Eye (tissue), 1 donor: ENCODE measurements around the gene AIPL1.

Source experiments
- DNase-seq: peaks from one replicate; pipeline ENCODE4 v3.0.0-alpha.2; 2015

AIPL1 gene

DNA sequence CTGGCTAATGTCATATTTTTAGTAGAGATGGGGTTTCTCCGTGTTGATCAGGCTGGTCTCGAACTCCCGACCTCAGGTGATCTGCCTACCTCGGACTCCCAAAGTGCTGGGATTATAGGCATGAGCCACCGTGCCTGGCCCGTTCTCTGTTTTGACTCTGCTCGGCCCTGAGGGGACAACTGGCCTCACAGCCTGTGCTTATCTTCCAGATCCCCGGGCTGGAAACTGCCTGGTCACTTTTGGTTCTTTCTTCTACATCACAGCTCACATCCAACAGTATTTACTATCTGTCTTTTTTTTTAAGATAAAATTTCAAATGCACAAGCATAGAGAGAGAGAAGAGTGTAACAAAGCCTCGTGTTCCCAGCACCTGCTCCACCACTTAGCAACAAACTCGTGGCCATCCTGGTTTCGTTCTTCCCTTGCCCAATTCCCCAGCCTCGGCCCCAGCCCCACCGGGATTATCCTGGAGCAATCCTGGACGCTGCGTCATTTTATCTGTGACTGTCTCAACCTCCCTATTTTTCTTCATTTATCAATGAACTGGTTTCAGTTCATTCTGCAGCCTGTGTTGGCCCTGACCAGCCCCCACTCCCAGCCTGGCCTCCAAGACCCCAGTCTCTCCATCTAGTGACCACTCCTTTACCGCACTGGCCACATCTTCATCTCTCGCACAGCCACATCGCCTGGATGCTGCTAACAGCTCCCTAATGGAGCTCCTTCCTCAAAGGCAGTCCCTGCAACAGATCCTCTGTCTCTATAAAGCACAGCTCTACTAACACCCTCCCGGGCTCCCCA is 30.5 kb upstream of the AIPL1 start:
- DNase-seq: no peak

DNA sequence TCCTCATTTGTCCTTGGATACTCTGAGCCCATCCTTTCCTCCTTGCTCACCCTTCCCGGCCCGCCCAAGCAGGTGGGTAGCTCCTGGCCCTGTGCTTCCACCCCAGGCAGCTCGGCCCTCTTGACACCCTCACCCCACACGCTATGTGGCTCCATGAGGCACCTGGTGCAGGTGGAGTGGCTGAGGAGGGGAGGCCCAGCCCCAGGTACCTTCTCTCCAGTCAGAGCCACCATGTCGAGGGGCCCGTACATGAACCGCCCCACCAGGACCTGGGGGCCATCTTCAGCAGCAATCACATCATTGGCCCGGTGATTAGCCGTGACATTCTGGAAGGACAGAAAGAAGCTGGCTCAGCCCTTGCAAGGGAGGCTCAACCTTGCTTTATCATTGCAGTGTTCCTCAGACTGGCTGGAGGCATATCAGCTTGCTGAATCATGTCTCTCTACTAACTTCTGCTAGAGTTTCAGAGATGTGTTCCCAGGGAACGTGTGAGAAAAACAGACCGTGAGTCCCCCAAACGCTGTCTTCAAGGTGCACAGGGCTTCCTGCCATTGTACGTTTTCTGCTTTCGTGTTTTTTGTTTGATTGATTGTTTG is 29.6 kb upstream of the AIPL1 start:
- DNase-seq: no peak

DNA sequence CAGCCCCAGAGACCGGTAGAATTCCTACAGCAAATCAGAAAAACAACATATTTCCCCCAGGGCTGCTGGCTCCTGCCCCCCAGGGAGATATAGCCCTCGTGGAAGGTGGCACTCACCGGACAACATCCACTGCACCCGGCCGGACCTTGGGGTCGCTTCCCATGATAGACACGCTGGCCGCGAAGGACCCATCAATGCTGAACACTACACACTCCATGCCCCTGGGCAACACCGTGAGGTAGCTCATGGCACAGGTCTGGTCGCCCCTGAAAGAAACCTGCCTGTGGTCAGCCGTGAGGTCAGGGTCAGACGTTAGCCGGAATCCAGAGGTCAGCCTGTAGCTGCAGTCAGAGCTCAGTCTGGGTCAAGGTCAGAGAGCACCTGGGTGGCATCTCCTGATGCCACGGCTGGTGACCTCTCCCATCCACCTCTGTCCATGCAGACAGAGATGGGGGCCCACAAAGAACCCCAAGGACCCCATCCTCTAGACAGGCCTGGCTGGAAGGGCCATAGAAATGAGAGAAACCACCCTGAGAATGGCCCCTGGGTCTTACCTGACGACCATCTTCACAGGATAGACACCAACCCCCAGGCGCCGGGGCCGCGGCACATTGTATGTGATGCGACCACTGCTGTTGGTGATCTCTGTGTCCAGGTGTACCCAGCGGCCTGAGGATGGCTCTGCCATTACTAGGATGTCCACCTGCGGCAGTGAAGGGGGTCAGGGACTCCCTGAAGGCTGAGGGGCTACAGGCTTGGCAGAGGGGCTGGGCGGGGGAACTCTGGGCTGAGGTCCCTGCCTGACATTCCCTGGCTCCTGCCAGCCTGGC is 28.9 kb upstream of the AIPL1 start:
- no peak for DNase-seq

DNA sequence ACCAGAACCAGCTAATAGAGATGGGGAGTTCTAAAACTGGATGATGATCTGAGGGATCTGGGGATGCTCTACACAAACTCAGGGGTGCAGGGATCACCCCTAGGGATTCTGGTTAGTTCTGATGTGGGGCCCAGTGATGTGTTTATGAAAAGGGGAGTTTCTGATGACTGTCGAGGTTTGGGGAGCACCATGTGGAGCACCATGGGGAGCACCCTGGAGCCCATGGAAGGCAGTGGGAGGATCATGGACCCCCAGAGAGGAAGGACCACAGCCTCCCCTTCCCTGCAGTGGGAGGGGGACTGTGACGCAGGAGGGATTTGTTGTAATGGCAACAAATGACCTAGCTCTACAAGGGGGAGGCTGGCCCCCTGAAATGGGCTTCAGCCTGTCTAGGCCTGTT is 27.8 kb upstream of the AIPL1 start:
- no peak for DNase-seq

DNA sequence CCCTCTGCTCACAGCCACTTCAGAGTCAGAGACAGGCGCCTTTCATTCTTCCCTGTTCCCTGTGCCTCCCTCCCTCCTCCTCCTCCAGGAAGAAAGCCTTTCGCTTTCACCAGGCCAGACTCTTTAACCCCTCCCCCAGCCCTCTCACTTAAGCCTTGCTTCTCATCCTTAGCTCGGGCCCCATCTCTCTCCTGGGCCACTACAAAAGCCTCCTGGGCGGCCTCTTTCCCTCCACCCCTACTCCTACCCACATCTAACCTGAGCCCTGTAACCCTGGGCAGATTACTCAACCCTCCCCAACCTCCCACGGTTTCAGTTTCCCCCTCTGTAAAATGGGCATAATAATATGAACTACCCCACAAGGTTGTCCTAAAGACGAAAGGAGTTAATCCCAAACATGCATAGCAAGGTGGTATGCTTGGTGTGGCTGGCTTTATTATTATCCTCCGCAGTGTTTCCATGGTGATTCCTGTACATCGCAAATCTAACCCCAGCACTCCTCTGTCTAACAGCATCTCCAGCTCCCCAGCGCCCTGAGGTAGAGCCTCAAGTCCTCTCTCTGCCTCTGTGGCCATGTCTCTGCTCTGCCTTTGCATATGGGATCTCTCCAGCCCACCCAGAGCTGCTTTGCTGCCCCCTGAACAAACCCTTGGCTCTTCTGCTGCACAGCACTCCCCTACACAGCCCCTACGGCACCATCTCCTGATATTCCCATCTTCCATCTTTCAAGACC is 27.0 kb upstream of the AIPL1 start:
- DNase-seq: no peak

DNA sequence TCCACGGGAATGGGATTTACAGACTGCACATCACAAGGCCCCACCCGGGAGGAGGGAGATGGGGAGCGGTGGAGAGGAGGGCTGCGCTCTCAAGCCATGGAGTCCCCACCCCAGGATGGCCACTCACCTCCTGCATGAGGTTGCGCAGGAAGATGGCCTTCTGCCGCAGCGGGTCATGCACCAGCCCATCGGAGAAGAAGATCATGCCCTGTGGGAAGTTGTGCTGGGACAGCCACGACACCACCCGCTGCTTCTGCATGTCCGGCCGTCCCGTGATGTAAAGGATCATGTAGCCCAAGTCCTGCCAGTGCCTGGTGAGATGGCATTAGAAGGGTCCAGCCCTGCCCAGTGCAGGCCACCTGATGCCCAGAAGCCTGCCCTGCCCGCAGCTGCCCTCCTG is 26.3 kb upstream of the AIPL1 start:
- DNase-seq: no peak

DNA sequence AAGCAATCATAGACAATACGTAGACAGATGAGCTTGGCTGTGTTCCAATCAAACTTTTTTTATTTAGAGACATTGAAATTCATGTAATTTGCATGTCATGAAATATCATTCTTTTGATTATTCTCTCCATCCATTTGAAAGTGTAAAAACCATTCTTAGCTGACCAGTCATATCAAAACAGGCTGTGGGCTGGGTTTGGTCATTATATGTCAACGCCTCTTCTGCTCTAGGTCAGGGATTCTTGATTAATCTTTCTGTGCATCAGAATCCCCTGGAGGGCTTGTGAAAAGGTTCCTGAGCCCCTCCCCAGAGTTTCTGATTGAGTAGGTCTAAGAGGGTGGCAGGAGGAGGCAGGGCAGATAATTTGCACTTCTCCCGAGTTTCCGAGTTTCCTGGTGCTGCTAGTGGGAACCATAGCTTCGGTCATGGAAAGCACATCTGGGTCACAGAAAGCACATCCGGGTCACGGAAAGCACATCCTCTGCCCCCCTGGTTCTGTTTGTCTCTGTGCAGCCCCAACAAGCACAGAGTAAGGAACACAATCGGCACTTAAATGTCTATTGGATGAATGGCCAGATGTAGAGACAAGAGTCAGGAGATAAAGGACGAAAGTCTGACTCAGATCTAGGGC is 25.7 kb upstream of the AIPL1 start:
- DNase-seq: no peak

DNA sequence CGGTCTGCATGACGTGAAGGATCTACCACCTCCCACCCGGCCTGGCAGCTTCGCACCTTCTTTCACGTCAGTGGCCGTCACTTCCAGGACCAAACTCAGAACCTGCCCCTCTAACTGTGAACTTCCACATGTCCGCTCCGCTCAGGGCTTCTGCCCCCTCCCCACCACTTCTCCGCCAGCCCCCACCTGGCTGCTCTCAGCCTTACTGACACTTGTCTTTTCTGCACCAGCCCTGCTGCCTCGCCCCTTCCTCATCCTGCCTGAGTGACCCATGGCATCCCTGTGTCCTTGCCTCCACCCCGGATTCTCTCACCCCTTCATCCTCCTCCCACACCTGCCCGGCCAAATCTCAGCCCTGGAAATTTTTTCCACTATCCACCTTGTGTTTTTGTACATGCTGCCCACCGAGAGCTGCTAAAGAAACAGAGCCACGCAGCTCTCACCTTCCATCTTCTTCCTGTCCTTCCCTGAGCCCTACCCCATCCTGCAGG is 23.6 kb upstream of the AIPL1 start:
- no peak for DNase-seq

DNA sequence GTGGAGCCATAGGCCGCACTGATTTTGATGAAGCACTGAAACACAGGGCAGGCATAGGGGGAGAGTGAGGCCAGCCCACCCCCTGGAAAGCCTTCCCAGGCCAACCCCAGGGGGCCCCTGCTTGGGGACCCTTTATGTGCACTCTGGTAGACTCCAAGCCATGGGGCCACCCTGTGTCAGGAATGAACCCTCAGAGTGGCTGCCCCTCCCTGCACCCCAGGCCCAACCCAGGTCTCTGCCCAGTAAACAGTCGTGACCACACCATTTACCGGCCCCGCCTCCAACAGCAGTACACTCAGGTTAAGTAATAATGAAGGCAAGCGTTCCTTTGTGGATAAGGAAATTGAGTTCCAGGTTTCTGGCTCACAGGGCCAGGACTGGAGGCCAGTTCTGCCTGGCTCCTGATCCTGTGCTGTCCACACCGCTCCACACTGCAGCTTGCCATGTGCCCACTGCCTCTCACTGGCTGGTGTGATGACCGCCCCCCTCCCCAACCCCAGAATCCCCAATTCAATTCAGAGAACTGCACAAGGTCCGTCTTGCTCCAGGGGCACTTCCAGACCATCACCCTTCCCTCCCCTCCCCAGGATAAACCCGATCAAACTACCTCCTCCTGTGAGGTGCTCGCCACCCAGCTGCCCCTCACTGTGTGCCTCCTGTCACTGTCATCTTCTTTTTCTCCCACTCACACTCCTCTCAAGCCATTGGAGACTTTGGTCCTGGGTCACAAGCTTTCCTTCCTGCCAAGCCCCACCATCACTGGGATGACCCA is 23.0 kb upstream of the AIPL1 start:
- no peak for DNase-seq

DNA sequence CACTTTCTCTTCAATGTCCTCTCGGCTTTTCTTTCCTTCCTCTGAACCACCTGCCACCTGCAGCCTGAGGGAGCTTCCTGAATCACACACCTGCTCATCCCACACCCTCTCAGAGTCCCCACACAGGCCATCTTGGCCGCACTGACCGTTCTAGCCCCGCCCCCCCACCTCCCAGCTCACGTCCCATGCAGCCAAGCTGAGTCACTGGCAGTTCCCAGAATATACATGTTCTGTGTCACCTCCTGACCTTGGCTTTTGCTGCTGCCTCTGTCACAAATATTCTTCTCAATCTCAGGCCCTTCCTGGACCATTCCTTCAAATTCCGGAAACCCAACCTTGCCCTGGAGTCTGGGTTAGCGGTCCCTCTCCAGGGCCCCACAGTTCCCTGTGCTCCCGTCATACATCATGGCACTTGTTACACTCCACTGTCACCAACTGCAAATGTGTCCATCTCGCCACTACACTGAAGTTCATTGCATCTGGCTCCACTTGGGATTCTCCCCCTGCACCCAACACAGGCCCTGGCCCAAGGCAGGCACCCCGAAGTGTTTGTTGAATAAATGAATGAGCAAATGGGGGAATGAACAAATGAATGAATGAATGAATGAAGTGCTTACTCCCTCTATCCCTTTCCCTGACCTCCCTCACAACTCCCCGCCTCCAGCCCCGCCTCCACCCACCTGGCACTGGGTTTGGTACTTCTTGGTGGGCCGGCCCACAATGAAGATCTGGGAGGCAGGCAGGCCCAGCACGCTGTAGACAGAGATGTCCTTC is 22.2 kb upstream of the AIPL1 start:
- no peak for DNase-seq

DNA sequence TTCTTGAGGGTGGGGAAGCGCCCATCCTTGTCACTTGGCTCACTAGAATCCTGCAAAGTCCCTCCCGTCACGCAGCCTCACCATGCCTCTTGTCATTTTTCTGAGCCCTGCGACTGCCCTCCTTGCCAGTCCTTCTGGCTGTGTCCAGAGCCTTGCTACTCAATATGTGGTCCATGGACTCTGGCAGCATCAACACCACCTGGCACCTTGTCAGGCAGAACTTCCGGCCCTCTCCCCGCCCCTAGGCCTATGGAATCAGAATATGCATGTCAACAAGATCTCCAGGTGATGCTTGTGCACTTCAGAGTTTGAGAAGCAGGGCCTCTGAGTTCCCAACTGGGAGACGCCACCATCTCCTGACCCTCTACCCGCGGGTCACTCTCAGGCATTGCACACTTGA is 21.4 kb upstream of the AIPL1 start:
- no peak for DNase-seq

DNA sequence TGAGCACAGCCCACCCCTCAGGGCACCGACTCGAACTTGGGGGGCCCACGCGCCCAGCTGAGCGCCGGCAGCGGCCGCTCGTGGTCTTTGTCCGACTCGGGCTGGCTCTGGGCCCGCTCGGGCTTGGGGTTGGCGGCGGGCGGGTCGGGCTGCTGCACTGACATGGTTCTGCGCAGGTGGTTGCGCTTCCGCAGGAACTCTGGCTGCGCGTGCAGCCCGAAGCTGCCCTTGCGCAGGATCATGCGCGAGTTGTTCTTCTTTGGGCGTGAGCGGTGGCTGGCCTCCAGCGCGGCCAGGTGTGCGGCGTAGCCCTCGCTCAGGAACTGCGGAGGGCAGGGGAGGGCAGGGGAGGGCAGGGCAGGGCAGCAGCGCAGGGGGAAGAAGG is 20.4 kb upstream of the AIPL1 start:
- peak; percentile 80 for DNase-seq

DNA sequence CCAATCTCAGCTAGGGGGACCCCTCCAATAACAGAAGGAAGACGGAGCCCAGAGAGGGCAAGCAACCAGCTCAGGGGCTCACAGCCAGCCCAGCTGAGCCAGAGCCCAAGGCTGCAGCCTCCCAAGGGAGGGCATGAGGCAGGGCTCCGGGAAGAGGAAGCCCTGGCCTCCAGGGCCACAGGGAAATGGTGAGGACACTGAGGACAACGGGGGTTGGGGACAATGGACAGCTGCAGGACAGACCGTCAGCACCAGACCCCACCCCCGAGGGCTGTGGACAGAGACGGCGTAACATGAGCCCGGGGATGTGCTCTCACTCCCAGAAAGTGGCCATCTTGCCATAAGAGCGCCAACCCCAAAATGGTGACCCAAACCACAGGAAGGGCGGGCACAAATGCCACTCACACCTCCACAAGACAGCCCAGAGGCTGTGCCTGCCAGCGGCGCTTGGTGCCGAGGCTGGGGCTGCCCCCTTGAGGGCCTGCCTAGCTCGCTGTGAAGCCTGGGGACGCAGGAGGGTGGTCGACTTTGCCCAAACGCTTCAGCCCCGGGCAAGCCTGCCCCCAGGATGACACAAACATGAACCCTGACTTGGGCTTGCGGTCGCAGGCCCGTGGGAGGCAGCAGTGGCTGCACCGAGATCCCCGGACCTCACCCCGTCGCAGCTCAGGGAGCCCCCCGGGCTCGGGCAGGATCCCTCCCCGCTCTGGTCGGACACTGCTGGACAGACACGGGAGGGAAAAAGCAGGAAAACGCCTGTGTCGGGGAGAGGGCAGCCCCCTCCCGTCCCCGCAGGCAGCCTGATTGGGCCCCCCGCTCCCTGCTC is 19.8 kb upstream of the AIPL1 start:
- DNase-seq: peak; percentile 67

DNA sequence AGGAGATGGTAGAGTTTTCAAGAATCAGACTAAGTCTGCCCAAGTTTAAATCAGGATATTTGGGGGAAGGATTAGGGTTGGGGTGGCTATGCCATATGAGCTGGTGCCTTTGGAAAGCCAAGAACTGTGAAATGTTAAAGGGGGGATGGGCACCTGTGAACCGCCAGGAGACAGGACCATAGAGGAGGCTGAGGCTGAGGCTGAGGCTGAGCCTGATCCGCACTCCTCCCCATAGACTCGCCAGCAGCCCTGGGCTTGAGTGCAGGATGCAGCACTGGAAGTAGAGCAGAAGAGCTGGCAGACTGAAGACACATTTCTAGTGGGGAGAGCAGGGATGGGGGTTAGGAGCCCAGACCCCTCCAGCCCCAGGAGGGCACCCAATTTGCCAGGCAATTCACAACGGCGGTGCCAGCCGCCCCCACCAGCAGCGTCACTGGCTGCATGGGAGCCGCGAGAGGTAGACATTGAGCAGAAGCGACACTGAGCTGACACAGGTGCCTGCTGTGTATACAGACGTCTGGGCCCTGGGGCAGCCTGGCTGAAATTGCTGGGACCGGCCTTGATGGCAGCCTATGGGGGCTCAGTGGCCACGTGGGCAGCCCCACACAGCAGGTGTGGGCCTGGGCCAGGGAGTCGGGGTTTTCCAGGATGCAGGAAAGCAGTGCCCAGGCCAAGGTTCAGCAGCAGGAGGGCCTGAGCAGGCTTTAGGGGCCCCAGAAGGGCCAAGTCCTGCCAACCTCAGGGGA is 18.5 kb upstream of the AIPL1 start:
- no peak for DNase-seq

DNA sequence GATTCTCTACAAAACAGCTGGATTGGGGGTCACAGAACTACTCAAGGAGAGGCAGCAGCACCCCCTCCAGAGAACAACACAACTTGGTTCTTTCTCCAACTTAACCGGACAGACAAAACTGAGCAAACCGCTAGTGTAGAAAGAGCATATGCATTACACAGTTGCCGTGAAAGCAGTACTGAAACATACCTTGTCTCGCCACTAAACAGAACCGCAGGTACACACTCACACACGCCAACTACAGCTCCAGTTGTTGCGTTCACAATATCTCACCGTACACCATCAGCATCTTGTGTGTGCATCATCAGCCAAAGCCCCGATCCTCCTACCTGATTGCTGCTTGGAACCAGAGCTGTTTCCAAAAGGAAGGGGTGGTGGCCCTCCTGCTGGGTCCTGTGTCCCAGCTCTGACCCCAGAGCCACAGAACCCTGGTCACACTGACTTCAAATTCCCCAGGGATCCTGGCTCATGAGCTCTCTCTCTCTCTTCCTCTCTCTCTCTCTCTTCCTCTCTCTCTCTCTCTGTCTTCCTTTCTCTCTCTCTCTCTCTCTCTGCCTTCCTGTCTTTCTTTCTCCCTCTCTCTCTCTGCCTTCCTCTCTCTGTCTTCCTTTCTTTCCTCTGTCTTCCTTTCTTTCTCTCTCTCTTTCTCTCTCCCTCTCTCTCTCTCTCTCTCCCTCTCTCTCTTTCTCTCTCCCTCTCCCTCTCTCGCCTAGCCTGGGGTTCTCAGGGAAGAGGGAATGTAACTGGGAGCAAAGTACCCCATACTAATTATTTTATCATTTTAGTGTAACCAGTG is 17.7 kb upstream of the AIPL1 start:
- no peak for DNase-seq

DNA sequence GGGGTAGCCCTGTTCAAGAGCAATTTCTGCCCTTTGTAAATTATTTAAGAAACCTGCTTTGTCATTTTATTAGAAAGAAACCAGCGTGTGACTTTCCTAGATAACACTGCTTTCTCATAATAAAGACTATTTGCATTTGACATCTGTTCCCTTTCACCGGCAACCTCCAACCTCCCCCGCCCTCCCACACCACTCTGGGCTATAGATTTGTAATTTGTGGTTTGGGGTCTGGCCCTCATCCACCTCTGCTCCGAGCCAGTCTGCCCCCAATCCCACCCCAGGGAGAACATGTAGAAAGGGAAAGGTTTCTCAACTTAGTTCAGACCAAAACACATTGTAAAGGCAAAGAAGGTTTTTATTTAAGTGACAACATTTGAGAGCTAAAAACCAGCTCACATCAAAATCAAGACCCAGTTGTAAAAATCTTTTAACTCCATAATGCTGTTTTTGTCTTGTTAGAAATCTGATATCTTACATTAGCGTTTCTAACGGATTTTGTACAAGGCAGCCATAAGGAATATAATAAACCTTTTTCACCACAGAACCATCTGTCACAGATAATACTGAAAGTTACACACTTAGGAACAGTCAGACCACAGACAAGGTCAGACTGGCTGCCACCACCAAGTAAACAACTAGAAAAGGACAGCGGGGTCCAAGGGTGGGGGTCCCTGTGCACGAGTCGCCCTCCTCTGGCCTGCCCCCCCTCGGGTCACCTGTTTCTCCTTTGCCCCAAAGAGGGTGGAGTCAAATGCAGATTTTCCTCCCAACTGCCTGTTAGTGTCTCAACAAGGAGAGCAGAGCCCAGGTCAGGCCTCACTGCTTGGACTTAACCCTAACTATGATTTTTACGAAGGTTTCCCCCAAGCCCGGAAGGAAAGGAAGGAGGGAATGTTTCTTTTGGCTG is 16.3 kb upstream of the AIPL1 start:
- DNase-seq: no peak

DNA sequence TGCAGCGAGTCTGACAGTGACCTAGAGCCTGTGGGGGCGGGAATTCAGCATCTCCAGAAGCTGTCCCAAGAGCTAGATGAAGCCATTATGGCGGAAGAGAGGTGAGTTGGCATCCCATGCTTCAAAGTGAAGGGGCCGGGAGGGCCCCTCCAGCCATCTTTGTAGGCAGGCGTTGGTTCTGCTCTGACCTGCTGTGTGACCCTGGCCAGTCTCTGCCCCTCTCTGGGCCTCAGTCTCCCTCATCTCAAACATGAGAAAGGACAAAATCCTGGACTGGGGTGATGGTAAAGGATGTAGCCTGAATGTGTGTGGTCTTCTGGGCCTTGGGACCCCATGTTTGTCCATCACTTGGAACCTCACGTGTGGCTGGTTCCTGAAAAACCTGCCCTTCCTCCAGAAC is 14.4 kb upstream of the AIPL1 start:
- no peak for DNase-seq
